Thyroid gland (tissue), 4 donors: Measurements from ENCODE around the gene TMEM239. TPM values are rescaled to one million over a fixed set of nuclear protein-coding genes. Genes with fewer than 3 reads are reported as not detected.

Source experiments
- DNase-seq, 2 donors: peaks; one replicate each; pipeline ENCODE4 v3.0.0-alpha.2; 2019
- H3K27ac ChIP-seq, 3 donors: fragments of 200-600 bp; sonication (generic); 1 replicate in 2 of 3; 2 replicates in 1 of 3; pipeline ENCODE4 v1.5.1; 2016 to 2019; ENCODE audit warnings: mild to moderate bottlenecking in 1 of 3, moderate library complexity in 1 of 3
- H3K27me3 ChIP-seq: fragments of 200-600 bp; sonication (generic); one replicate; pipeline ENCODE4 v1.5.1; 2019
- H3K36me3 ChIP-seq, 2 donors: fragments of 200-600 bp; sonication (generic); one replicate each; pipeline ENCODE4 v1.5.1; 2016 to 2019
- H3K4me1 ChIP-seq, 2 donors: fragments of 200-600 bp; sonication (generic); one replicate each; pipeline ENCODE4 v1.5.1; 2017 to 2019
- H3K4me3 ChIP-seq, 3 donors: fragments of 200-600 bp; sonication (generic); replicated peaks in 1 of 3; 1 replicate in 2 of 3; 2 replicates in 1 of 3; pipeline ENCODE4 v1.5.1; 2016; ENCODE audit warnings: mild to moderate bottlenecking in 1 of 3
- H3K9me3 ChIP-seq: fragments of 200-600 bp; sonication (generic); one replicate; pipeline ENCODE4 v1.5.1; 2017
- CTCF ChIP-seq, 6 experiments: fragments of 200-600 bp in 3 of 6; fragments of 450-650 bp in 3 of 6; sonication (generic) in 3 of 6; IDR thresholded peaks; one replicate each; pipeline ENCODE4 v1.5.1; 2016 to 2019; ENCODE audit warnings: antibody characterized with exemption in 6 of 6, mild to moderate bottlenecking in 2 of 6, inconsistent platforms in 1 of 6, moderate library complexity in 1 of 6
- POLR2A ChIP-seq, 2 donors: fragments of 450-650 bp; IDR thresholded peaks; one replicate each; pipeline ENCODE4 v1.6.1; 2017; ENCODE audit warnings: antibody characterized with exemption in 2 of 2, mild to moderate bottlenecking in 2 of 2, moderate library complexity in 1 of 2
- WGBS, 2 donors: methylation state at CpG; one replicate each; pipeline ENCODE4 v1.1.5; 2017; 5-methylcytosine and 5-hydroxymethylcytosine counted together
- intact Hi-C: fragments of 100-400 bp; cut with DNase I; formaldehyde crosslinking; loops from one replicate; pipeline ENCODE4 v1.15.1; 2023
- total RNA-seq, 4 donors: library from RNA; depleted of rRNA; stranded (reverse); fragments of >200 nt; gene quantifications; one replicate each; pipeline ENCODE4 v1.2.3, GENCODE V29; 2016

TMEM239 gene
- total RNA-seq, 4 donors from 2014 or later = not detected

DNA sequence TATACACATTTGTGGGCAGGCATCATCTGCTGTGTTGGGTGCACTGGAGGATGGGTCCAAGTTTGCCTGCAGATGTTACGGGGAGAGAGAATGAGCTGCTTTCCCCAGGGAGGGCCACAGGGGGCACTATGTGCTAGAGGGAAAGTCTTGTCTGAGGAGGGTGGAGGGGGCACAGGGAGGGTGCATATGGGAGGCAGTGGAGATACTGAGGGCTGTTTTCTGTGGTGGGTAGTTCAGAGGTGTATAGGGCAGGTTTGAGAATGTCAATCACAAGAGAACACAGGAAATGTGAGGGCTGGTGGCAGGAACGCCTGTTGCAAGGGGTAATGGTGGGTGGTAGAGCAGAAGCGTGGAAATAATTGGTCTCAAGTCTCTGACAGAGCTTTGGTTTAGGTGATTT is 49.5 kb downstream of the TMEM239 start:
- H3K36me3 ChIP-seq = peaks cover 43 to 44% of the 10 kb centered on the region in 2 donors

GRCh38 chr20:2866236-2866635 is 50.1 kb downstream of the TMEM239 start:
- H3K4me1 ChIP-seq = no peaks in the 10 kb centered on the region
- intact Hi-C loops = no loop called here
- WGBS, 2 donors = 93 to 94% methylated on average over 11 of the region's 11 CpGs
- TF ChIP-seq CTCF (IDR thresholded peaks at IDR 0.05) (no peak), POLR2A (IDR thresholded peaks at IDR 0.05) (no peak)
- H3K9me3 ChIP-seq = no peaks in the 10 kb centered on the region
- H3K27me3 ChIP-seq = no peaks in the 10 kb centered on the region
- no peak overlapping the region for H3K4me3 ChIP-seq
- no peak overlapping the region for H3K27ac ChIP-seq
- no peak for DNase-seq
- peaks cover 37 to 38% of the 10 kb centered on the region in 2 donors for H3K36me3 ChIP-seq

More for the DNA sequence above, 49.5 kb downstream of the TMEM239 start:
- Histone ChIP-seq H3K9me3 (no peaks in the 10 kb centered on the region), H3K27me3 (no peaks in the 10 kb centered on the region), H3K4me1 (no peaks in the 10 kb centered on the region), H3K27ac (no peak overlapping the region), H3K4me3 (no peak overlapping the region)
- TF ChIP-seq POLR2A (IDR thresholded peaks at IDR 0.05) = no peak
- no peak for TF ChIP-seq CTCF (IDR thresholded peaks at IDR 0.05)
- 94 to 99% methylated on average over 3 of the region's 3 CpGs for WGBS, 2 donors
- intact Hi-C loops = no loop called here
- no peak for DNase-seq

DNA sequence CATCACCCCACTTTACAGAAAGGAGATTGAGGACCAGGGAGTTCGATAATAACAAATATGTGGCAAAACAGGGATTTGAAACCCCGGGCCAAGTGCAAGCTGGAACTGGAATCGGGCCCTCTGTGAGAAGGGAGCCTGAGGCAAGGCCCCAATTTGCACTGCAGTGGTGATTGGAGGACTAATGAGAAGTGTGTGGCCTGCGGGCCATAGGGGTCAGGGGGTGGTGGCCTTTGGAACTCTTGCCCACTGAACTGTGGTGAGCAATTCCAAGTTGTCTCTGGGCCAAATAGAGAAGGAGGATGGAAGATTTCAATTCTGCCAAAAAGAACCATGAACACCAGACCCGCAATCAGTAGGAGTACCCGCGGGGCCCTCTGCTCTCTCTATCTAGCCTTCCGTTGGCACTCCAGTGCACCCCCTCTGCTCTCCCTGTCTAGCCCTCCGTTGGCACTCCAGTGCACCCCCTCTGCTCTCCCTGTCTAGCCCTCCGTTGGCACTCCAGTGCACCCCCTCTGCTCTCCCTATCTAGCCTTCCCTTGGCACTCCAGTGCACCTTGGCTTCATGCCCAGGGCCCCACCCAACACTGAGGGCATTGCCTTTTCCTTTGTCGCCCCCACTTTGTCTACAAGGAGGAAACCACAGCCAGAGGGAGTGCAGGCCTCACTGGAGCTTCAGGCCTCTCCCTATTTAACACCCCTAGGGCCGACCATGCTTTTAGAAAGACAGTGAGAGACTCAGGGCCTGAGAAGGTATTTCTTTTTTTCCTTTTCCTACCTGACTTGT is 51.1 kb downstream of the TMEM239 start:
- Histone ChIP-seq H3K4me3 (no peak overlapping the region), H3K9me3 (no peaks in the 10 kb centered on the region), H3K27ac (no peak overlapping the region), H3K36me3 (peaks cover 29 to 38% of the 10 kb centered on the region in 2 donors), H3K27me3 (no peaks in the 10 kb centered on the region), H3K4me1 (peaks cover 0 to 8% of the 10 kb centered on the region in 2 donors)
- 75 to 76% methylated on average over 12 of the region's 12 CpGs for WGBS, 2 donors
- intact Hi-C loops = no loop called here
- DNase-seq = no peak
- TF ChIP-seq CTCF (IDR thresholded peaks at IDR 0.05) = no peak
- TF ChIP-seq POLR2A (IDR thresholded peaks at IDR 0.05) = no peak

Other genes starting within 250 kb of the TMEM239 start
- gene NOP56, start 163.7 kb upstream of the TMEM239 start, total RNA-seq = 10 to 100 TPM; 46.8 to 85.9 (median 64.1) TPM
- gene IDH3B, start 152.1 kb upstream of the TMEM239 start, total RNA-seq = 100 to 1,000 TPM; 126 to 161 (median 141) TPM
- gene EBF4, start 123.6 kb upstream of the TMEM239 start, total RNA-seq = 10 to 100 TPM; 24.2 to 55.8 (median 42.4) TPM
- gene CPXM1, start 15.7 kb upstream of the TMEM239 start, total RNA-seq = 10 to 100 TPM in 3 of 4 donors, 1 to 10 TPM in 1; 1.3 to 38.5 (median 16.5) TPM
- gene C20orf141, start 1.4 kb upstream of the TMEM239 start, total RNA-seq = not detected
- 10 to 100 TPM; 38.0 to 95.9 (median 63.4) TPM for gene PCED1A, start 24.3 kb downstream of the TMEM239 start, total RNA-seq
- 10 to 100 TPM; 26.7 to 44.9 (median 43.4) TPM for gene VPS16, start 24.4 kb downstream of the TMEM239 start, total RNA-seq
- 100 to 1,000 TPM in 2 of 4 donors, 10 to 100 TPM in 2; 73.4 to 110 (median 93.1) TPM for gene PTPRA, start 57.1 kb downstream of the TMEM239 start, total RNA-seq
- gene GNRH2, start 227.3 kb downstream of the TMEM239 start, total RNA-seq = 1 to 10 TPM in 1 of 4 donors, not detected in 3; 1.6 TPM
- 100 to 1,000 TPM in 2 of 4 donors, 10 to 100 TPM in 2; 56.3 to 148 (median 86.4) TPM for gene MRPS26, start 229.7 kb downstream of the TMEM239 start, total RNA-seq